Limb (tissue), 2 donors: ENCODE results near the gene SERPINB8.

Experiments
- DNase-seq, 2 donors: peaks; one replicate each; pipeline ENCODE4 v3.0.0-alpha.2; 2016; ENCODE audit errors: extremely low spot score in 2 of 2

The SERPINB8 gene

GRCh38 chr18:63965716-63966330 lies 4.1 kb upstream of the SERPINB8 start:
- DNase-seq: no peak

DNA sequence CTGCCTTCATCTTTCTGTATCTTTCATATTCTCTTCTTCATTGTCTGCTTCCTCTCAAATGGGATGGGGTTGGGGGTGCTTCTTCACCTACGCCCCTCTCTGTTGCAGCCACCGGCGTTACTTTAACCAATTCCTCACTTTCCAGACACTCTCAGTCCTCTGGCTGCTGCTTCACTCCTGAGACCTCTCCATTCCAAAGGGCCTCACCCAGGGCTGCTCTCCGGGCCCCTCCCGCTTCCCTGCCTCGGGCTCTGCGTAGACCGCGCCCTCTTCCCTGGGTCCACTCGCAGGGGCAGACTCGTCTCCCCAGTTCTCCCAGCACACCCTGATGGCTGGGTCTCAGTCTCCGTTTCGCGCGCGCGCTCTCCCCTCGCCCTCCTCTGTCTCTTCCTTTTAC lies 926 bp downstream of the SERPINB8 start:
- peak; percentile 37 to 70 for DNase-seq

GRCh38 chr18:63971320-63972001 lies 1.6 kb downstream of the SERPINB8 start:
- DNase-seq: no peak

- DNase-seq: no peak
Measured at GRCh38 chr18:63972002-63972376, 2.1 kb downstream of the SERPINB8 start.

DNA sequence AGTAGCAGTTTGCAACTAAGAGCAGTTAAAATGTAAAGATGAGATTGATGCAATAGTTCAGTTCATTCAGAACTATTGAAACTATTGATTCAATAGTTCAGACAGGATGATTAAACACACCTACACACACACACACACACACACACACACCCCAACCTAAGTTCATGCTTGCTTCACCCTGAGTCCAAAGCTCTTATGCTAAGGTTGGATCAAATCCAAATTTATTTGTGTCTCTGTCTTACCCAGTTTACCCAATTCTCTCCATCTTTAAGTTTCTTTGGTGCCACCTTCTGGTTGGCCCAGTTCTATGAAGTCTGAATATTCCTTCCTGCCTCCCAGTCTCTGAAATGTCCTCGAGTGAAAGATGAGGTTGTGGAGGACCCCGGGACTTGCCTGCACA lies 5.1 kb downstream of the SERPINB8 start:
- DNase-seq: no peak

- no peak for DNase-seq
Measured at GRCh38 chr18:63975628-63976027, 5.7 kb downstream of the SERPINB8 start.

DNA sequence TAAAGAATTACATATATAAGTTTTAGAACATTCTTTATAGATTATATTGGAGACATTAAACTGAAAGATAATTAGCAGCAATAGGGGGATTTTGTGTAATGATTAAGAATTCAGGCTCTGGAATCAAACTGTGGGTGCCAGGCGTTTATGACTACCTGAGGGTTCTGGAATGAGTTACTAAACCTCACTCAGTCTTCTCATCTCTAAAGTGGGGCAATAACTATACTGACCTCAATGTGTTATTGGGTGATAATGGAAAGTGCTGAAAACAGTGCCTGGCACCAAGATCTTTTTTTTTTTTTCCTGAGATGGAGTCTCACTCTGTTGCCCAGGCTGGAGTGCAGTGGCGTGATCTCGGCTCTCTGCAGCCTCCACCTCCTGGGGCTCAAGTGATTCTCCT lies 7.2 kb downstream of the SERPINB8 start:
- DNase-seq: no peak

DNA sequence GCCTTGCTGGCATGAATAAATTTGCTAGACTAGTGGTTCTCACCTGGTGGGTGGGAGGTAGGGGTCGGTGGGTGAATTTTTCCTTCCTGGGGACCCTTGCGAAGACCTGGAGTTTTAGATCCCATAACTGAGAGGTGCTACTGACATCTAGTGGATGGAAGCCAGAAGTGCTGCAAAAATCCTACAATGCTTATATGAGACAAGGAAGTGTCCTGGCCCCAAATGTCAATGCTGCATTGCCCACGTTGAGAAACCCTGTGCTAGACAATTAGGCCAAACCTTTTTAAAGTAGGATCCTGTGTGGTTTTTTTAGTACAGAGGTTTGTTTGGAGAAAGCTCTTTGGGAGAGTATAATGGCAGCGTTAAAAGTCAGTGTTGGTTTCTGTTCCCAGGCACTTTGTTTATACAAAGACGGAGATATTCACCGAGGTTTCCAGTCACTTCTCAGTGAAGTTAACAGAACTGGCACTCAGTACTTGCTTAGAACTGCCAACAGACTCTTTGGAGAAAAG lies 9.6 kb downstream of the SERPINB8 start:
- peak; percentile 59 to 68 for DNase-seq

GRCh38 chr18:63980027-63980426 lies 10.1 kb downstream of the SERPINB8 start:
- DNase-seq: no peak

- DNase-seq: no peak
Measured at GRCh38 chr18:63980896-63981460, 11.1 kb downstream of the SERPINB8 start.

GRCh38 chr18:63981719-63982118 lies 11.8 kb downstream of the SERPINB8 start:
- no peak for DNase-seq

DNA sequence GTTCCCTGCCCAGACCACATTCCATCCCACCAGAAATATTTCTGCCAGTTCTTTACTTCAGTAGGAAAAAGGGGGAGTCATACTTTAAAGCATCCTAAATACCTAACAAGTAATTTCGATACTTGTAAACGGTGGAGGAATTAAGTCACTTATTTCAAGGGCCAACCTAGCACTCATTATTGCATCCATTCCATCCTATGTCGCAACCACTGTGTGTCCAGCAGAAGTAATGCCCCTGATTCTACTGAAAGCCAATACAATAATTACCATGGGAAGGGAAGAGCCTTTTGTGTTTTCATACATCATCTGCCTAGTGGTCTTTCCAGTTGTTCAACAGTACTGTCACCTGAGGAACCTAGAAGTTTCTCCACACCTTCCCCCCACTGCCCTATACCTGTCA lies 12.5 kb downstream of the SERPINB8 start:
- no peak for DNase-seq

GRCh38 chr18:63986885-63987284 lies 17.0 kb downstream of the SERPINB8 start:
- DNase-seq: no peak

GRCh38 chr18:63987743-63988142 lies 17.9 kb downstream of the SERPINB8 start:
- DNase-seq: no peak

DNA sequence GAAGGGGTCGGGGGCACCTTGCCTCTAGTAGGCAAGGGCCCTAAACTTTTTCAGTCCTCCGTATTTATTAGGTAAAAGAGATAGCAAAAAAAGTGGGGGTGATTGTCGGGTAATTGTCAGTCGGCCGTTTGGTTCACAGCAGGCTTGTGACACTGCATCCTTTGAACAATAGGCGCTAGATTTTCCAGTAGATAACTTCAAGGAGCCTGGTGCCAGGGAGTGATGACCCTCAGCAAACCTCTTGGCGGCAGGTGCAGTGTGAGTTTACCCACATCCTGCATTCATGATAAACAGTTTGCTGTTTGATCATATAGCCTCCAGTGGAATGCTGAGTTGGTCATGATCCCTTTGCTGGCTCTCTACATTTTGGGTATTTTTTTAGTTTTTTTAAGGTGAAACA lies 22.9 kb downstream of the SERPINB8 start:
- no peak for DNase-seq

GRCh38 chr18:63994783-63995399 lies 25.0 kb downstream of the SERPINB8 start:
- peak; percentile 45 to 60 for DNase-seq

GRCh38 chr18:63997041-63997440 lies 27.2 kb downstream of the SERPINB8 start:
- DNase-seq: no peak

- no peak for DNase-seq
Measured at GRCh38 chr18:63997606-63998005, 27.7 kb downstream of the SERPINB8 start.

DNA sequence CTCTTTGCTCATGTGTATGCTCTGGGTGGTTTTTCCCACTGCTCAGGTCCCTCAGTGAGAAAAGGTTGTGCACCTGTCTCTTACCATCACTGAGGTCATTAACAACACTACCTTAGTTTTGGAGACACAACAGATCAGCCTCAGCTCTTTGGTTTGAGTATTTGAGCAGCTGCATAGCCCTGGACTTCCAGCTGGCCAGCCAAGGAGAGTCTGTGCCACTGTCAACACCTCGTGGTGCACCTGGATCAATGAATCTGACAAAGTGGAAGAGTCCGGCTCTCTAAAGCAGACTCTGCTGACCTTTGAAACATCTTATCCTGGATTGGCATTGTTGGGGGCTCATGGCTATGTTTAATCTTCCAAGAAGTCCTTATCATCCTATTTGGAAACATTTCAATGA lies 30.0 kb downstream of the SERPINB8 start:
- no peak for DNase-seq

DNA sequence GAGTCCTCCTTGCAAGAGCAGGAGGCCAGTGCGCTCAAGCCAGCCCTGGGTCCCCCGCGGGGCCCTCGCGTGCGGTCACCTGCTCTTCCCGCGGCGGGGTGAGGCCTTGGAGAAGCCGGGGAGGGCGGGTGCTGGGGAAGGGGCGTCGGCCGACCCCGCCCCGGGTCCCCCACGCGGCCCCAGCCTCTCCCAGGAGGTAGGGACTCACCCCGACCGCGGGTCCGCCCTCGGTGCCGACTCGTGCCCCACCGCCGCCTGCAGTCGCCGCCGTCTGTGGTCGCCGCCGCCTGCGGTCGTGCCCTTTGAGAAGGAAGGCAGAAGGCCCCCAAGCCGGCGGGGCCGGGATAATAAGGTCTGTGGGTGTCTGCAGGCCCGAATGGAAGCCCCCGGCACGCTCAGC lies 32.7 kb downstream of the SERPINB8 start:
- no peak for DNase-seq

GRCh38 chr18:64009305-64009704 lies 39.4 kb downstream of the SERPINB8 start:
- DNase-seq: no peak

GRCh38 chr18:64011513-64011912 lies 41.6 kb downstream of the SERPINB8 start:
- DNase-seq: no peak
